Naive B cell (primary cell): Measurements from ENCODE around the gene SPINT2. TPM values are rescaled to one million over a fixed set of nuclear protein-coding genes. Genes with fewer than 3 reads are reported as not detected.
"Not testable (repeated sequence)": the region's sequence is repeated elsewhere in the genome, so short reads cannot be mapped to it uniquely, and the experiment has no call there.

Source experiments
- ATAC-seq, 2 donors: fragments of 150-1000 bp; cut with Tn5 transposase; 2 replicates each; pipeline ENCODE4 v1.10.0; 2021; ENCODE audit warnings: low read depth in 2 of 2, mild to moderate bottlenecking in 2 of 2, moderate library complexity in 2 of 2
- DNase-seq: peaks from one replicate; pipeline ENCODE4 v3.0.0; 2022
- H3K27ac Mint-ChIP-seq, 6 donors: one replicate each; pipeline ENCODE4 v1.8.0; 2020 to 2022; ENCODE audit warnings: mild to moderate bottlenecking in 6 of 6, mixed read lengths in 6 of 6, moderate library complexity in 5 of 6, inconsistent platforms in 2 of 6
- H3K27me3 Mint-ChIP-seq, 3 donors: one replicate each; pipeline ENCODE4 v1.8.0; 2021 to 2022; ENCODE audit warnings: mixed read lengths in 3 of 3, mild to moderate bottlenecking in 1 of 3
- H3K36me3 Mint-ChIP-seq, 2 donors: one replicate each; pipeline ENCODE4 v1.8.0; 2020 to 2022; ENCODE audit warnings: mixed read lengths in 2 of 2, inconsistent platforms in 1 of 2, mild to moderate bottlenecking in 1 of 2
- H3K4me1 Mint-ChIP-seq, 3 donors: one replicate each; pipeline ENCODE4 v1.8.0; 2020 to 2022; ENCODE audit warnings: mixed read lengths in 3 of 3, inconsistent platforms in 1 of 3, mild to moderate bottlenecking in 1 of 3, moderate library complexity in 1 of 3
- H3K4me3 Mint-ChIP-seq, 8 donors: one replicate each; pipeline ENCODE4 v1.8.0; 2020 to 2022; ENCODE audit warnings: mild to moderate bottlenecking in 8 of 8, mixed read lengths in 8 of 8, moderate library complexity in 8 of 8, inconsistent platforms in 2 of 8
- H3K9me3 Mint-ChIP-seq, 7 donors: one replicate each; pipeline ENCODE4 v1.8.0; 2020 to 2022; ENCODE audit warnings: mixed read lengths in 7 of 7, mild to moderate bottlenecking in 5 of 7, inconsistent platforms in 2 of 7, moderate library complexity in 1 of 7
- polyA plus RNA-seq, 6 donors: library from polyadenylated mRNA; unstranded; fragments of 300-500 nt; fragmentation: Illumina TruSeq; gene quantifications; one replicate each; pipeline ENCODE4 v1.2.3, GENCODE V29; 2021; ENCODE audit warnings: low read depth in 6 of 6

The SPINT2 gene
- polyA plus RNA-seq, 6 donors from 2014 or later, result 163 to 235 (median 190) TPM

- no peaks in the 10 kb centered on the region for H3K9me3 Mint-ChIP-seq
- no peaks in the 10 kb centered on the region for H3K27me3 Mint-ChIP-seq
- DNase-seq (no peak), ATAC-seq (no peak)
- H3K4me1 Mint-ChIP-seq, result peaks cover 5 to 10% (median 9%) of the 10 kb centered on the region in 3 donors
- H3K36me3 Mint-ChIP-seq, result peaks cover 6 to 10% of the 10 kb centered on the region in 2 donors
- no peak overlapping the region for H3K4me3 Mint-ChIP-seq
- no peak overlapping the region for H3K27ac Mint-ChIP-seq
These were observed 67.4 kb downstream of the SPINT2 start for GRCh38 chr19:38331728-38332127.

- DNase-seq, result no peak
- Mint-ChIP-seq H3K9me3 (no peaks in the 10 kb centered on the region), H3K36me3 (no peaks in the 10 kb centered on the region), H3K4me3 (peak overlapping the region in 1 of 8 donors; percentile 27), H3K27ac (no peak overlapping the region), H3K4me1 (peaks cover 12 to 16% (median 15%) of the 10 kb centered on the region in 3 donors), H3K27me3 (no peaks in the 10 kb centered on the region)
- ATAC-seq, result no peak
These were observed 68.9 kb downstream of the SPINT2 start for GRCh38 chr19:38333245-38333644.

- H3K4me1 Mint-ChIP-seq, result peaks cover 17 to 26% (median 21%) of the 10 kb centered on the region in 3 donors
- peak; percentile 92 for DNase-seq
- no peaks in the 10 kb centered on the region for H3K36me3 Mint-ChIP-seq
- H3K27ac Mint-ChIP-seq, result peak overlapping the region; percentile 92 to 100 (median 99)
- no peaks in the 10 kb centered on the region for H3K27me3 Mint-ChIP-seq
- peak; percentile 64 to 66 for ATAC-seq
- no peaks in the 10 kb centered on the region for H3K9me3 Mint-ChIP-seq
- peak overlapping the region; percentile 90 to 99 (median 98) for H3K4me3 Mint-ChIP-seq
These were observed 71.7 kb downstream of the SPINT2 start for GRCh38 chr19:38335949-38336637.

- Mint-ChIP-seq H3K27me3 (no peaks in the 10 kb centered on the region), H3K9me3 (no peaks in the 10 kb centered on the region), H3K36me3 (no peaks in the 10 kb centered on the region), H3K4me3 (peak overlapping the region; percentile 90 to 99 (median 98)), H3K4me1 (peaks cover 17 to 28% (median 24%) of the 10 kb centered on the region in 3 donors), H3K27ac (peak overlapping the region; percentile 92 to 100 (median 99))
- DNase-seq (peak; percentile 94), ATAC-seq (peak; percentile 47 to 55)
These were observed 72.4 kb downstream of the SPINT2 start for GRCh38 chr19:38336638-38337359.

- no peak for DNase-seq
- H3K36me3 Mint-ChIP-seq, result no peaks in the 10 kb centered on the region
- ATAC-seq, result no peak
These were observed 72.9 kb downstream of the SPINT2 start for GRCh38 chr19:38337360-38337653.

GRCh38 chr19:38339011-38339410, 74.6 kb downstream of the SPINT2 start:
- Mint-ChIP-seq H3K4me1 (peaks cover 21 to 36% (median 24%) of the 10 kb centered on the region in 3 donors), H3K4me3 (peak overlapping the region in 4 of 8 donors; percentile 3 to 59 (median 40))
- not testable (repeated sequence) for H3K36me3 Mint-ChIP-seq, H3K27me3 Mint-ChIP-seq, H3K9me3 Mint-ChIP-seq, DNase-seq, H3K27ac Mint-ChIP-seq, ATAC-seq

More at GRCh38 chr19:38337360-38337653, 72.9 kb downstream of the SPINT2 start:
- Mint-ChIP-seq H3K4me1 (peaks cover 17 to 28% (median 24%) of the 10 kb centered on the region in 3 donors), H3K27me3 (no peaks in the 10 kb centered on the region), H3K4me3 (peak overlapping the region; percentile 90 to 99 (median 98)), H3K27ac (peak overlapping the region; percentile 92 to 100 (median 99)), H3K9me3 (no peaks in the 10 kb centered on the region)

GRCh38 chr19:38340927-38341326, 76.6 kb downstream of the SPINT2 start:
- DNase-seq, result no peak
- H3K27me3 Mint-ChIP-seq, result no peaks in the 10 kb centered on the region
- ATAC-seq, result no peak
- no peak overlapping the region for H3K4me3 Mint-ChIP-seq
- H3K36me3 Mint-ChIP-seq, result peaks cover 0 to 3% of the 10 kb centered on the region in 2 donors
- H3K9me3 Mint-ChIP-seq, result no peaks in the 10 kb centered on the region
- peak overlapping the region in 3 of 6 donors; percentile 36 to 78 (median 76) for H3K27ac Mint-ChIP-seq
- peaks cover 21 to 35% (median 22%) of the 10 kb centered on the region in 3 donors for H3K4me1 Mint-ChIP-seq

Other genes starting within 250 kb of the SPINT2 start
- gene DPF1, start 40.4 kb upstream of the SPINT2 start, polyA plus RNA-seq, result under 1 TPM in 2 of 6 donors, not detected in 4; 0.20 to 0.41 TPM
- gene PPP1R14A, start 8.2 kb upstream of the SPINT2 start, polyA plus RNA-seq, result 10 to 100 TPM; 25.4 to 88.1 (median 58.8) TPM
- 1 to 10 TPM in 3 of 6 donors, not detected in 3; 1.1 to 3.9 (median 1.2) TPM for gene C19orf33, start 39.7 kb downstream of the SPINT2 start, polyA plus RNA-seq
- 10 to 100 TPM; 19.7 to 33.4 (median 23.2) TPM for gene YIF1B, start 51.4 kb downstream of the SPINT2 start, polyA plus RNA-seq
- 1 to 10 TPM in 2 of 6 donors, under 1 TPM in 4; 0.30 to 1.2 (median 0.70) TPM for gene KCNK6, start 55.3 kb downstream of the SPINT2 start, polyA plus RNA-seq
- gene CATSPERG, start 71.3 kb downstream of the SPINT2 start, polyA plus RNA-seq, result 10 to 100 TPM in 1 of 6 donors, 1 to 10 TPM in 5; 1.2 to 11.1 (median 3.0) TPM
- gene PSMD8, start 110.0 kb downstream of the SPINT2 start, polyA plus RNA-seq, result 100 to 1,000 TPM; 150 to 193 (median 155) TPM
- gene GGN, start 123.5 kb downstream of the SPINT2 start, polyA plus RNA-seq, result not detected
- gene SPRED3, start 124.1 kb downstream of the SPINT2 start, polyA plus RNA-seq, result not detected
- gene FAM98C, start 138.5 kb downstream of the SPINT2 start, polyA plus RNA-seq, result 10 to 100 TPM in 5 of 6 donors, 1 to 10 TPM in 1; 3.6 to 23.8 (median 14.2) TPM
- gene RASGRP4, start 161.6 kb downstream of the SPINT2 start, polyA plus RNA-seq, result under 1 TPM in 3 of 6 donors, not detected in 3; 0.27 to 0.60 (median 0.30) TPM
- gene RYR1, start 169.1 kb downstream of the SPINT2 start, polyA plus RNA-seq, result under 1 TPM in 3 of 6 donors, not detected in 3; 0.01 to 0.04 (median 0.03) TPM